Activated naive CD4-positive, alpha-beta T cell treated with anti-CD3 and anti-CD28 coated beads, Interleukin-2, amount 10 ng/mL, durations not matched to agents 7 days and 5 days (primary cell): ENCODE data around the gene EXOSC6.
"Not testable (repeated sequence)": the region's sequence is repeated elsewhere in the genome, so short reads cannot be mapped to it uniquely, and the experiment has no call there.

Source experiments
- CTCF ChIA-PET: fragments of 350-600 bp; sonication (Branson Sonifier 250); formaldehyde crosslinking; loops from one replicate; lab custom pipeline; 2021; ENCODE audit warnings: antibody characterized with exemption; lab: Charles Lee
- DNase-seq: peaks from one replicate; pipeline ENCODE4 v3.0.0-alpha.2; 2020
- H3K27ac Mint-ChIP-seq: one replicate; pipeline ENCODE4 v1.8.0; 2021; ENCODE audit warnings: mild to moderate bottlenecking, moderate library complexity, mixed read lengths
- H3K27me3 Mint-ChIP-seq: one replicate; pipeline ENCODE4 v1.8.0; 2021; ENCODE audit warnings: mild to moderate bottlenecking, mixed read lengths
- H3K36me3 Mint-ChIP-seq: one replicate; pipeline ENCODE4 v1.8.0; 2021; ENCODE audit warnings: mixed read lengths
- H3K4me1 Mint-ChIP-seq: one replicate; pipeline ENCODE4 v1.8.0; 2021; ENCODE audit warnings: mixed read lengths
- H3K4me3 Mint-ChIP-seq: one replicate; pipeline ENCODE4 v1.8.0; 2021; ENCODE audit warnings: mild to moderate bottlenecking, moderate library complexity, mixed read lengths
- H3K9me3 Mint-ChIP-seq: one replicate; pipeline ENCODE4 v1.8.0; 2021; ENCODE audit warnings: mixed read lengths

Gene EXOSC6

DNA sequence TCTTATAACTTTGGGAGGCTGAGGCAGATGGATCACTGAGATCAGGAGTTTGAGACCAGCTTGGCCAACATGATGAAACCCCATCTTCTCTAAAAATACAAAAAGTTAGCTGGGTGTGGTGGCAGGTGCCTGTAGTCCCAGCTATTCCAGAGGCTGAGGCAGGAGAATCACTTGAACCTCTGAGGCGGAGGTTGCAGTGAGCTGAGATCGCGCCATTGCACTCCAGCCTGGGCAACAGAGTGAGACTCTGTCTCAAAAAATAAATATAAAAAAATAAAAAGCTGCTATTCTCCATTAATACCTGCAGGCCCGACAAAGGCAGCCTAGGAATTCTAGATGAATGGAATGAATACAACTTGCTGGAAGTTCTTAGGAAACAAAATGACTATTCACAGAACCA, 2.0 kb downstream of the EXOSC6 start:
- peaks cover 33% of the 10 kb centered on the region for H3K36me3 Mint-ChIP-seq
- CTCF ChIA-PET: interaction anchor here (0.9 kb wide), 1 partner anchor 18 kb away, joined by 3 read pairs; no protein-coding TSS in a partner anchor
- not testable (repeated sequence) for H3K27me3 Mint-ChIP-seq, H3K9me3 Mint-ChIP-seq, DNase-seq
- H3K4me1 Mint-ChIP-seq: peaks cover 30% of the 10 kb centered on the region
- peak overlapping the region; percentile 52 for H3K27ac Mint-ChIP-seq
- peak overlapping the region; percentile 57 for H3K4me3 Mint-ChIP-seq

DNA sequence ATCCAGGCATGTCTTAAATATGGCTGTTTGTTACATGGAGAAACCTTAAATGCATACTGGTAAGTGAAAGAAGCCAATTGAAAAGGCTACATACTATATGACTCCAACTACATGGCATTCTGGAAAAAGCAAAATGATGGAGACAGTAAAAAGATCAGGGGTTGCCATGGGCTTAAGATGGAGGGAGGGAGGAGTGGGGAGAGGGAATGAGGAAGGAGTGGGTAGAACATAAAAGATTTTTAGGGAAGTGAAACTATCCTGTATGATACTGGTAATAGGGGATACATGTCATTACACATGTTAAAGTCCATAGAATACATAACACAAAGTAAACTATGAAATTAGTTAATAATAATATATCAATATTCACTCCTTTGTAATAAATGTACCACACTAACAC, 13.0 kb downstream of the EXOSC6 start:
- DNase-seq, H3K4me3 Mint-ChIP-seq, CTCF ChIA-PET, H3K27ac Mint-ChIP-seq, H3K27me3 Mint-ChIP-seq, H3K9me3 Mint-ChIP-seq, H3K4me1 Mint-ChIP-seq: not testable (repeated sequence)
- H3K36me3 Mint-ChIP-seq: peaks cover 19% of the 10 kb centered on the region

GRCh38 chr16:70231831-70232230, 19.9 kb downstream of the EXOSC6 start:
- not testable (repeated sequence) for H3K4me1 Mint-ChIP-seq, H3K4me3 Mint-ChIP-seq
- peaks cover 21% of the 10 kb centered on the region for H3K36me3 Mint-ChIP-seq

GRCh38 chr16:70226024-70226423, 25.7 kb downstream of the EXOSC6 start:
- H3K9me3 Mint-ChIP-seq, H3K27me3 Mint-ChIP-seq, CTCF ChIA-PET, DNase-seq, H3K27ac Mint-ChIP-seq, H3K4me3 Mint-ChIP-seq: not testable (repeated sequence)
- Mint-ChIP-seq H3K4me1 (peaks cover 16% of the 10 kb centered on the region), H3K36me3 (peaks cover 21% of the 10 kb centered on the region)

More at GRCh38 chr16:70231831-70232230, 19.9 kb downstream of the EXOSC6 start:
- CTCF ChIA-PET, H3K9me3 Mint-ChIP-seq, DNase-seq, H3K27me3 Mint-ChIP-seq, H3K27ac Mint-ChIP-seq: not testable (repeated sequence)

DNA sequence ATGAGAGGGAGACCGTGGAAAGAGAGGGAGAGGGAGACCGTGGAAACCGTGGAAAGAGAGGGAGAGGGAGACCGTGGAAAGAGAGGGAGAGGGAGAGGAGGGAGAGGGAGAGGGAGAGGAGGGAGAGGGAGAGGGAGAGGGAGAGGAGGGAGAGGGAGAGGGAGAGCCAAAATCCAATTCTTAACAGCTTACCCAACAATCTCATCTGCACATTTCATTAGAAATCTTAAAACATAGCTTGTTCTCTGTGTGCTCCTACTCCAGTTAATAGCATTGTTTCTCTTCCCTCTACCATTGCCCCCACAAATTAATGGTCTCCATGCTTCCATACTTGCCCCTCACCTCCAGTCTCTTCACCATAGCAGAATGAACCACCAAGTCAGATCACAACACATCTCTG, 26.3 kb downstream of the EXOSC6 start:
- H3K27me3 Mint-ChIP-seq, H3K9me3 Mint-ChIP-seq, H3K4me3 Mint-ChIP-seq, H3K27ac Mint-ChIP-seq, CTCF ChIA-PET, DNase-seq: not testable (repeated sequence)
- peaks cover 16% of the 10 kb centered on the region for H3K4me1 Mint-ChIP-seq
- peaks cover 22% of the 10 kb centered on the region for H3K36me3 Mint-ChIP-seq

- not testable (repeated sequence) for H3K4me3 Mint-ChIP-seq
These were observed 27.1 kb downstream of the EXOSC6 start for GRCh38 chr16:70224645-70225044.

DNA sequence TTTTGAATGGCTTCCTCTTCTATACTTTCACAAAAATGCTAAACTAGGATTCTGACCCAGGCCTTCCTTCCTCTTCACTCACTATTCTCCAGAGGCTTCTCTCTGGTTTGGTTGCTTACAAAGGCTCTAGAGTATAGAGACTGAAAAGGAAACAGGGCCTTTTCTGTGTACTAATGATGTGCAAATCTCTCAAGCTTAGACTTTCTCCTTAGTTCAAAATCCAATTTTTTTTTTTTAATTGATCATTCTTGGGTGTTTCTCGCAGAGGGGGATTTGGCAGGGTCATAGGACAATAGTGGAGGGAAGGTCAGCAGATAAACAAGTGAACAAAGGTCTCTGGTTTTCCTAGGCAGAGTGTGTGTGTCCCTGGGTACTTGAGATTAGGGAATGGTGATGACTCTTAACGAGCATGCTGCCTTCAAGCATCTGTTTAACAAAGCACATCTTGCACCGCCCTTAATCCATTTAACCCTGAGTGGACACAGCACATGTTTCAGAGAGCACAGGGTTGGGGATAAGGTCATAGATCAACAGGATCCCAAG, 27.7 kb downstream of the EXOSC6 start:
- Mint-ChIP-seq H3K27ac (peak overlapping the region; percentile 12), H3K36me3 (peaks cover 26% of the 10 kb centered on the region)
- CTCF ChIA-PET: not testable (repeated sequence)

More at GRCh38 chr16:70224645-70225044, 27.1 kb downstream of the EXOSC6 start:
- H3K9me3 Mint-ChIP-seq, DNase-seq, H3K27ac Mint-ChIP-seq, H3K27me3 Mint-ChIP-seq, CTCF ChIA-PET: not testable (repeated sequence)
- H3K36me3 Mint-ChIP-seq: peaks cover 25% of the 10 kb centered on the region
- H3K4me1 Mint-ChIP-seq: peaks cover 16% of the 10 kb centered on the region

GRCh38 chr16:70223216-70223615, 28.5 kb downstream of the EXOSC6 start:
- CTCF ChIA-PET, H3K27me3 Mint-ChIP-seq, DNase-seq, H3K4me3 Mint-ChIP-seq, H3K9me3 Mint-ChIP-seq: not testable (repeated sequence)
- Mint-ChIP-seq H3K27ac (peak overlapping the region; percentile 77), H3K4me1 (peaks cover 16% of the 10 kb centered on the region), H3K36me3 (peaks cover 24% of the 10 kb centered on the region)

More for the DNA sequence above, 27.7 kb downstream of the EXOSC6 start:
- not testable (repeated sequence) for DNase-seq, H3K27me3 Mint-ChIP-seq, H3K9me3 Mint-ChIP-seq, H3K4me3 Mint-ChIP-seq
- H3K4me1 Mint-ChIP-seq: peaks cover 16% of the 10 kb centered on the region

- H3K9me3 Mint-ChIP-seq, H3K4me3 Mint-ChIP-seq, H3K27me3 Mint-ChIP-seq, CTCF ChIA-PET: not testable (repeated sequence)
- peak; percentile 25 for DNase-seq
- H3K4me1 Mint-ChIP-seq: peaks cover 16% of the 10 kb centered on the region
- H3K27ac Mint-ChIP-seq: peak overlapping the region; percentile 64
- peaks cover 25% of the 10 kb centered on the region for H3K36me3 Mint-ChIP-seq
These were observed 29.2 kb downstream of the EXOSC6 start for GRCh38 chr16:70222574-70222973.

DNA sequence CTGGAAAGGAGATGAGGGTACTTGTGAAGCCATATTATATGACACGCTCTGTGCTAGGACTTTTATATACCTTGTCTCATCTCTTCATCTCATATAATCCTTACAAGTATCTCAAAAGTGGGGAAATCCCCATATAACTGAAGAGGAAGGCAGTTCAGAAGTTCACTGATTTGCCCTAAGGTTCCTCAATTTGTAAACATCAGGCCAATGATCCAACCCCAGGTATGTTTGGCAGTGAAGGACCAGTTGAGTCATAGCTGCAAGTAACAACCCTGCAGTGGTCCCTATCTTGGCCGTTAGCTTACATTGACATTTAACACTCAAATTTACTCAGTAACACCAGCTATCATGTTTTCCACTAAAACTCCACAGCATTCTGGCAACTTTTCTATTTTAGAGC, 33.2 kb downstream of the EXOSC6 start:
- DNase-seq, CTCF ChIA-PET, H3K27me3 Mint-ChIP-seq, H3K9me3 Mint-ChIP-seq, H3K4me3 Mint-ChIP-seq, H3K27ac Mint-ChIP-seq: not testable (repeated sequence)
- Mint-ChIP-seq H3K4me1 (peaks cover 12% of the 10 kb centered on the region), H3K36me3 (peaks cover 22% of the 10 kb centered on the region)

DNA sequence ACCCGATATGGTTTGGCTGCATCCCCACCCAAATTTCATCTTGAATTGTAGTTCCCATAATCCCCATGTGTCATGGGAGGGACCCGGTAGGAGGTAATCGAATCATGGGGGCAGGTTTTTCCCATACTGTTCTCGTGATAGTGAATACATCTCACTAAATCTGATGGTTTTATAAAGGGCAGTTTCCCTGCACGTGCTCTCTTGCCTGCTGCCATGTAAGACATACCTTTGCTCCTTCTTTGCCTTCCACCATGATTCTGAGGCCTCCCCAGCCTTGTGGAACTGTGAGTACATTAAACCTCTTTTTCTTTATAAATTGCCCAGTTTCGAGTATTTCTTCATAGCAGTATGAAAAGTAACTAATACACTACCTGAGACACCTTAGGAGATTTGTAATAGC, 45.4 kb downstream of the EXOSC6 start:
- H3K27me3 Mint-ChIP-seq, H3K4me1 Mint-ChIP-seq, CTCF ChIA-PET, H3K27ac Mint-ChIP-seq, H3K9me3 Mint-ChIP-seq, H3K4me3 Mint-ChIP-seq, DNase-seq: not testable (repeated sequence)
- H3K36me3 Mint-ChIP-seq: peaks cover 24% of the 10 kb centered on the region

DNA sequence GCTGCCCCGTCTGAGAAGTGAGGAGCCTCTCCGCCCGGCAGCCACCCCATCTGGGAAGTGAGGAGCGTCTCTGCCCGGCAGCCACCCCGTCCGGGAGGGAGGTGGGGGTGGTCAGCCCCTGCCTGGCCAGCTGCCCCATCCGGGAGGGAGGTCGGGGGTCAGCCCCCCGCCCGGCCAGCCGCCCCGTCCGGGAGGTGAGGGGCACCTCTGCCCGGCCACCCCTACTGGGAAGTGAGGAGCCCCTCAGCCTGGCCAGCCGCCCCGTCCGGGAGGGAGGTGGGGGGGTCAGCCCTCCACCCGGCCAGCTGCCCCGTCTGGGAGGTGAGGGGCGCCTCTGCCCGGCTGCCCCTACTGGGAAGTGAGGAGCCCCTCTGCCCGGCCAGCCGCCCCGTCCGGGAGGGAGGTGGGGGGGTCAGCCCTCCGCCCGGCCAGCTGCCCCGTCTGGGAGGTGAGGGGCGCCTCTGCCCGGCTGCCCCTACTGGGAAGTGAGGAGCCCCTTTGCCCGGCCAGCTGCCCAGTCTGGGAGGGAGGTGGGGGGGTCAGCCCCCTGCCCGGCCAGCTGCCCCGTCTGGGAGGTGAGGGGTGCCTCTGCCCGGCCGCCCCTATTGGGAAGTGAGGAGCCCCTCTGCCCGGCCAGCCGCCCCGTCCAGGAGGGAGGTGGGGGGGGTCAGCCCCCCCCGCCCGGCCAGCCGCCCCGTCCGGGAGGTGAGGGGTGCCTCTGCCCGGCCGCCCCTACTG, 46.9 kb downstream of the EXOSC6 start:
- H3K9me3 Mint-ChIP-seq, H3K27me3 Mint-ChIP-seq, H3K4me3 Mint-ChIP-seq, H3K4me1 Mint-ChIP-seq, H3K27ac Mint-ChIP-seq, DNase-seq, CTCF ChIA-PET: not testable (repeated sequence)
- H3K36me3 Mint-ChIP-seq: peaks cover 16% of the 10 kb centered on the region

GRCh38 chr16:70204010-70204409, 47.7 kb downstream of the EXOSC6 start:
- H3K9me3 Mint-ChIP-seq, H3K4me3 Mint-ChIP-seq, DNase-seq, CTCF ChIA-PET, H3K4me1 Mint-ChIP-seq, H3K27me3 Mint-ChIP-seq, H3K27ac Mint-ChIP-seq: not testable (repeated sequence)
- peaks cover 12% of the 10 kb centered on the region for H3K36me3 Mint-ChIP-seq

DNA sequence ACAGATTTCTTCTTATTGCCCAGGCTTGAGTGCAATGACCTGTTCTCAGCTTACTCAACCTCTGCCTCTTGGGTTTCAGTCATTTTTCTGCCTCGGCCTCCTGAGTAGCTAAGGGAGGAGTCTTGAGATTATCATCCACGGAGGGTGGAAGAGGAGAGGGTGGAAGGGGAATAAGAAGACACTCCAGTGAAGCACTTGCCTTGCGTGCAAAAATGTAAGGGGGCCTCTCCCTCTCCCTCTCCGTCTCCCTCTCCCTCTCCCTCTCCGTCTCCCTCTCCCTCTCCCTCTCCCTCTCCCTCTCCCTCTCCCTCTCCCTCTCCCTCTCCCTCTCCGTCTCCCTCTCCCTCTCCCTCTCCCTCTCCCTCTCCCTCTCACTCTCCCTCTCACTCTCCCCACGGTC, 48.2 kb downstream of the EXOSC6 start:
- peaks cover 12% of the 10 kb centered on the region for H3K36me3 Mint-ChIP-seq
- not testable (repeated sequence) for H3K27ac Mint-ChIP-seq, H3K9me3 Mint-ChIP-seq

GRCh38 chr16:70200063-70200462, 51.7 kb downstream of the EXOSC6 start:
- H3K4me1 Mint-ChIP-seq, H3K36me3 Mint-ChIP-seq, H3K9me3 Mint-ChIP-seq, CTCF ChIA-PET, H3K27ac Mint-ChIP-seq, H3K27me3 Mint-ChIP-seq, H3K4me3 Mint-ChIP-seq, DNase-seq: not testable (repeated sequence)

More for the DNA sequence above, 48.2 kb downstream of the EXOSC6 start:
- H3K4me3 Mint-ChIP-seq, H3K4me1 Mint-ChIP-seq, CTCF ChIA-PET, DNase-seq, H3K27me3 Mint-ChIP-seq: not testable (repeated sequence)
